NCI-H748 treated with DMSO at 0.1 percent for 48 hours (cell line): ENCODE results near the gene LIG4.

Experiments used
- DNase-seq: peaks from one replicate; lab custom pipeline; 2025; lab: John Stamatoyannopoulos, UW

LIG4 gene

GRCh38 chr13:108194435-108194936 lies 20.9 kb downstream of the LIG4 start:
- DNase-seq: no peak

- DNase-seq: no peak
These were observed 21.5 kb downstream of the LIG4 start for GRCh38 chr13:108193806-108194205.

- no peak for DNase-seq
These were observed 24.4 kb downstream of the LIG4 start for GRCh38 chr13:108190897-108191296.

GRCh38 chr13:108188260-108188659 lies 27.1 kb downstream of the LIG4 start:
- DNase-seq: no peak

- no peak for DNase-seq
These were observed 30.1 kb downstream of the LIG4 start for GRCh38 chr13:108185223-108185622.

- DNase-seq: no peak
These were observed 32.7 kb downstream of the LIG4 start for GRCh38 chr13:108182652-108183051.

- DNase-seq: no peak
These were observed 37.3 kb downstream of the LIG4 start for GRCh38 chr13:108178078-108178477.

GRCh38 chr13:108176685-108177274 lies 38.6 kb downstream of the LIG4 start:
- no peak for DNase-seq

GRCh38 chr13:108168929-108169328 lies 46.4 kb downstream of the LIG4 start:
- no peak for DNase-seq

GRCh38 chr13:108166078-108166477 lies 49.3 kb downstream of the LIG4 start:
- no peak for DNase-seq

GRCh38 chr13:108158746-108159145 lies 56.6 kb downstream of the LIG4 start:
- no peak for DNase-seq
